HepG2 (cell line): ENCODE measurements around the gene KANSL1. TPM values are rescaled to one million over a fixed set of nuclear protein-coding genes. Genes with fewer than 3 reads are reported as not detected.

Experiments used
- ADNP ChIP-seq: sonication (generic); formaldehyde crosslinking; IDR thresholded peaks from 2 replicates; pipeline ENCODE4 v1.4.0; 2020; ENCODE audit warnings: missing genetic modification reagents
- FOXO1 ChIP-seq: sonication (generic); formaldehyde crosslinking; IDR thresholded peaks from 2 replicates; pipeline ENCODE4 v1.4.0; 2020; ENCODE audit warnings: missing genetic modification reagents
- FOXO4 ChIP-seq: sonication (generic); formaldehyde crosslinking; conservative IDR thresholded peaks from 2 replicates; pipeline ENCODE4 v1.8.1; 2023; ENCODE audit warnings: missing genetic modification reagents
- KLF16 ChIP-seq, 2 experiments: sonication (generic) in 1 of 2; formaldehyde crosslinking in 1 of 2; IDR thresholded peaks; 2 replicates each; pipeline versions ENCODE4 v1.6.1 to v1.8.0; 2016 to 2023; ENCODE audit warnings: missing genetic modification reagents in 2 of 2, missing compliant biosample characterization in 1 of 2
- MED1 ChIP-seq: sonication (generic); formaldehyde crosslinking; IDR thresholded peaks from 2 replicates; pipeline ENCODE4 v1.4.0; 2020; ENCODE audit warnings: missing genetic modification reagents
- NFYC ChIP-seq: IDR thresholded peaks from 2 replicates; pipeline ENCODE4 v1.6.1; 2016; ENCODE audit warnings: missing genetic modification reagents, missing compliant biosample characterization
- NR2C2 ChIP-seq: sonication (generic); formaldehyde crosslinking; IDR thresholded peaks from 2 replicates; pipeline ENCODE4 v1.4.0; 2020; ENCODE audit warnings: missing genetic modification reagents, mild to moderate bottlenecking, moderate library complexity, borderline replicate concordance
- NR2F6 ChIP-seq, 2 experiments: IDR thresholded peaks; 2 replicates each; pipeline ENCODE4 v1.6.1; 2016; ENCODE audit warnings: antibody characterized with exemption in 1 of 2, mild to moderate bottlenecking in 1 of 2
- SALL2 ChIP-seq: sonication (generic); formaldehyde crosslinking; IDR thresholded peaks from 2 replicates; pipeline ENCODE4 v1.8.1; 2023; ENCODE audit warnings: mild to moderate bottlenecking, missing genetic modification reagents, inconsistent platforms
- SNAPC4 ChIP-seq: sonication (generic); formaldehyde crosslinking; IDR thresholded peaks from 2 replicates; pipeline ENCODE4 v1.4.0; 2020; ENCODE audit warnings: mild to moderate bottlenecking, missing genetic modification reagents
- SOX6 ChIP-seq, 2 experiments: fragments of 450-650 bp in 1 of 2; sonication (generic) in 1 of 2; formaldehyde crosslinking in 1 of 2; IDR thresholded peaks; 2 replicates each; pipeline versions ENCODE4 v1.4.0 to v1.6.1; 2017 to 2020; ENCODE audit warnings: antibody characterized with exemption in 1 of 2, mild to moderate bottlenecking in 1 of 2, missing genetic modification reagents in 1 of 2
- TAF15 ChIP-seq: fragments of 200-400 bp; formaldehyde crosslinking; IDR thresholded peaks from one replicate; pipeline ENCODE4 v1.6.1; 2018; ENCODE audit warnings: mild to moderate bottlenecking, low read depth, low read length; ENCODE audit not compliant: poor library complexity, severe bottlenecking
- THAP11 ChIP-seq: IDR thresholded peaks from 2 replicates; pipeline ENCODE4 v1.6.1; 2016; ENCODE audit warnings: missing biosample characterization, missing genetic modification reagents
- TOPORS ChIP-seq: sonication (generic); formaldehyde crosslinking; IDR thresholded peaks from 2 replicates; pipeline ENCODE4 v1.8.0; 2023; ENCODE audit warnings: mild to moderate bottlenecking, missing genetic modification reagents
- XRCC5 ChIP-seq: fragments of 200-400 bp; formaldehyde crosslinking; optimal IDR thresholded peaks from 2 replicates; pipeline ENCODE3; 2017; ENCODE audit warnings: mild to moderate bottlenecking, low read length
- ZBTB7A ChIP-seq: sonication (generic); formaldehyde crosslinking; IDR thresholded peaks from 2 replicates; pipeline ENCODE4 v1.8.0; 2022; ENCODE audit warnings: mild to moderate bottlenecking, missing genetic modification reagents
- ZNF292 ChIP-seq: sonication (generic); formaldehyde crosslinking; IDR thresholded peaks from 2 replicates; pipeline ENCODE4 v1.8.1; 2022; ENCODE audit warnings: mild to moderate bottlenecking, low read depth, missing genetic modification reagents, borderline replicate concordance
- ZNF354B ChIP-seq: sonication (generic); formaldehyde crosslinking; IDR thresholded peaks from 2 replicates; pipeline ENCODE4 v1.8.0; 2022; ENCODE audit warnings: mild to moderate bottlenecking, missing genetic modification reagents
- ZNF543 ChIP-seq: sonication (generic); formaldehyde crosslinking; IDR thresholded peaks from 2 replicates; pipeline ENCODE4 v1.4.0; 2020; ENCODE audit warnings: mild to moderate bottlenecking, missing genetic modification reagents
- ZNF710 ChIP-seq: sonication (generic); formaldehyde crosslinking; IDR thresholded peaks from 2 replicates; pipeline ENCODE4 v1.5.0; 2020; ENCODE audit warnings: mild to moderate bottlenecking, missing genetic modification reagents, borderline replicate concordance
- ZNF792 ChIP-seq: IDR thresholded peaks from 2 replicates; pipeline ENCODE4 v1.6.1; 2016
- polyA plus RNA-seq, 8 experiments: library from polyadenylated mRNA; depleted of rRNA in 3 of 8; stranded (reverse) in 7 of 8; unstranded in 1 of 8; fragments of >200 nt; fragmentation: Illumina TruSeq in 4 of 8; extraction: Trizol in 4 of 8; gene quantifications; 2 replicates each; pipeline versions ENCODE4 v1.2.1 to v1.2.3, GENCODE V29; 2011 to 2016; ENCODE audit warnings: low read depth in 4 of 8, missing spikeins in 1 of 8, mixed read lengths in 1 of 8; ENCODE audit not compliant: insufficient read depth in 1 of 8
- total RNA-seq, 5 experiments: library from RNA; depleted of rRNA; stranded (reverse); fragments of >200 nt; fragmentation: Illumina TruSeq; extraction: Trizol; gene quantifications; 2 replicates each; pipeline ENCODE4 v1.2.3, GENCODE V29; 2016; ENCODE audit warnings: low read depth in 1 of 5

The KANSL1 gene
- total and polyA plus RNA-seq, 2 of the 13 experiments (the other 11 are each of a cell fraction or from before 2014, with no cell fraction given): 24.0 to 59.6 TPM

GRCh38 chr17:46191322-46192188 lies 1.7 kb downstream of the KANSL1 start (continued):
- TF ChIP-seq SNAPC4 (no peak), MED1 (CRISPR knock-in tag) (0 out of 2 replicates have a peak, but pooled peaks have one; percentile 13), ZNF354B (CRISPR knock-in tag) (no peak), FOXO1 (CRISPR knock-in tag) (no peak), ZNF792 (CRISPR knock-in tag) (no peak), SOX6 (IDR thresholded peaks at IDR 0.05) (no peak), SOX6 (CRISPR knock-in tag; IDR thresholded peaks at IDR 0.05) (peak; percentile 69; the same call in 1 of the 2 replicates), NFYC (CRISPR knock-in tag) (no peak), THAP11 (CRISPR knock-in tag) (0 out of 2 replicates have a peak, but pooled peaks have one; percentile 27), ADNP (CRISPR knock-in tag) (no peak), ZNF292 (CRISPR knock-in tag) (no peak), NR2F6 (IDR thresholded peaks at IDR 0.05) (no peak), NR2F6 (CRISPR knock-in tag; IDR thresholded peaks at IDR 0.05) (no peak), KLF16 (CRISPR knock-in tag; IDR thresholded peaks at IDR 0.05) (peak in 1 of 2 experiments; percentile 48; a peak in 2 of 4 replicates), TOPORS (CRISPR knock-in tag) (no peak), ZNF710 (CRISPR knock-in tag) (no peak), TAF15 (no peak), FOXO4 (CRISPR knock-in tag) (no peak), XRCC5 (no peak), ZBTB7A (CRISPR knock-in tag) (no peak), NR2C2 (CRISPR knock-in tag) (peak; percentile 6; the same call in 1 of the 2 replicates), ZNF543 (no peak), SALL2 (CRISPR knock-in tag) (0 out of 2 replicates have a peak, but pooled peaks have one; percentile 9)
